ENCODE data around the gene ADGRL3.

- TF ChIP-seq, protein P1, sequence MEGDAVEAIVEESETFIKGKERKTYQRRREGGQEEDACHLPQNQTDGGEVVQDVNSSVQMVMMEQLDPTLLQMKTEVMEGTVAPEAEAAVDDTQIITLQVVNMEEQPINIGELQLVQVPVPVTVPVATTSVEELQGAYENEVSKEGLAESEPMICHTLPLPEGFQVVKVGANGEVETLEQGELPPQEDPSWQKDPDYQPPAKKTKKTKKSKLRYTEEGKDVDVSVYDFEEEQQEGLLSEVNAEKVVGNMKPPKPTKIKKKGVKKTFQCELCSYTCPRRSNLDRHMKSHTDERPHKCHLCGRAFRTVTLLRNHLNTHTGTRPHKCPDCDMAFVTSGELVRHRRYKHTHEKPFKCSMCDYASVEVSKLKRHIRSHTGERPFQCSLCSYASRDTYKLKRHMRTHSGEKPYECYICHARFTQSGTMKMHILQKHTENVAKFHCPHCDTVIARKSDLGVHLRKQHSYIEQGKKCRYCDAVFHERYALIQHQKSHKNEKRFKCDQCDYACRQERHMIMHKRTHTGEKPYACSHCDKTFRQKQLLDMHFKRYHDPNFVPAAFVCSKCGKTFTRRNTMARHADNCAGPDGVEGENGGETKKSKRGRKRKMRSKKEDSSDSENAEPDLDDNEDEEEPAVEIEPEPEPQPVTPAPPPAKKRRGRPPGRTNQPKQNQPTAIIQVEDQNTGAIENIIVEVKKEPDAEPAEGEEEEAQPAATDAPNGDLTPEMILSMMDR (conservative IDR thresholded peaks at IDR 0.05 in 1 of 2, IDR thresholded peaks at IDR 0.05 in 1 of 2; ENCODE audit: low read depth in 1 of 2, low read length in 2 of 2), result no peak
- TF ChIP-seq EZH2 (IDR thresholded peaks at IDR 0.05; ENCODE audit: low read length, missing control alignments), result no peak
Observed at GRCh38 chr4:61177367-61177766, 22.8 kb upstream of the ADGRL3 start.
